Measurements from ENCODE around the gene NOP56.

- TF ChIP-seq CTCF (IDR thresholded peaks at IDR 0.05) (peak in 5 of 6 experiments; percentile 13 to 61 (median 48)), POLR2A (IDR thresholded peaks at IDR 0.05) (no peak)
These were observed 35.7 kb downstream of the NOP56 start for GRCh38 chr20:2688041-2688591.
